DND-41 (cell line): ENCODE measurements around the gene SYNE1.
"Not testable (repeated sequence)": the region's sequence is repeated elsewhere in the genome, so short reads cannot be mapped to it uniquely, and the experiment has no call there.

Source experiments
- CTCF ChIP-seq: IDR thresholded peaks from 2 replicates; pipeline ENCODE4 v1.5.1; 2012; ENCODE audit warnings: borderline replicate concordance, low read length, moderate library complexity, mild to moderate bottlenecking; ENCODE audit not compliant: poor library complexity, severe bottlenecking; ENCODE audit errors: extremely low read depth
- EZH2 ChIP-seq: IDR thresholded peaks from 3 replicates; pipeline ENCODE4 v1.6.1; 2012; ENCODE audit warnings: borderline replicate concordance, low read depth, mild to moderate bottlenecking, moderate library complexity, low read length, inconsistent platforms; ENCODE audit not compliant: severe bottlenecking

- TF ChIP-seq CTCF, EZH2: not testable (repeated sequence)
Observed at GRCh38 chr6:152491501-152491900, 145.7 kb downstream of the SYNE1 start.
